HG02571 (cell line): ENCODE measurements around the gene WHRN.

Source experiments
- ATAC-seq: cut with Tn5 transposase; IDR thresholded peaks from one replicate; pipeline ENCODE4 v1.9.1; 2021; ENCODE audit warnings: mild to moderate bottlenecking, moderate library complexity; ENCODE audit not compliant: unreplicated experiment

WHRN gene

DNA sequence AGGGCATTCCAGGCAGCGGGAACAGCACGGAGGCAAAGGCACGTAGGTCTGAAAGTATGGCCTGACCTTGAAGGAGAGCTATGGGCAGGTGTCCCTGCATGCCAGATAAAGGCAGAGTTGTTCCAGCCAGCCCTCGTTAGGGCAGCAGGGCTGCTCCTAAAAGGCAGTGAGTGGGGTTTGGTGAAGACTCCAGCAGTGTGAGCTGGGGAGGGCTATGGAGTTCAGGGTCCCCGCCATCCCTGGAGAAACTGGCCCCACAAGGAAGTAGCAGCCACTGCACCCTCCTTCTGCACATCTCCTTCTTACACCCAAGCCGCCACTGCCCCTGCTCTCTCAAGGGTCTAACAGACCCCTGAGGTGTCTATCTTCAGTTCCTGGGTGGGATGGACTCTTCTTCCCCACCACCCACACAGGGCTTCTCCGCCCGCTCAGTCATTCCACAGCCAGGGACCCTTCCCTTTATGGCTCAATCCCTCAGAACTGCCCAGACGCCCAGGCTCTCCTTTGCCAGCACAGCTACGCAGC, 118.8 kb downstream of the WHRN start:
- ATAC-seq, result no peak

DNA sequence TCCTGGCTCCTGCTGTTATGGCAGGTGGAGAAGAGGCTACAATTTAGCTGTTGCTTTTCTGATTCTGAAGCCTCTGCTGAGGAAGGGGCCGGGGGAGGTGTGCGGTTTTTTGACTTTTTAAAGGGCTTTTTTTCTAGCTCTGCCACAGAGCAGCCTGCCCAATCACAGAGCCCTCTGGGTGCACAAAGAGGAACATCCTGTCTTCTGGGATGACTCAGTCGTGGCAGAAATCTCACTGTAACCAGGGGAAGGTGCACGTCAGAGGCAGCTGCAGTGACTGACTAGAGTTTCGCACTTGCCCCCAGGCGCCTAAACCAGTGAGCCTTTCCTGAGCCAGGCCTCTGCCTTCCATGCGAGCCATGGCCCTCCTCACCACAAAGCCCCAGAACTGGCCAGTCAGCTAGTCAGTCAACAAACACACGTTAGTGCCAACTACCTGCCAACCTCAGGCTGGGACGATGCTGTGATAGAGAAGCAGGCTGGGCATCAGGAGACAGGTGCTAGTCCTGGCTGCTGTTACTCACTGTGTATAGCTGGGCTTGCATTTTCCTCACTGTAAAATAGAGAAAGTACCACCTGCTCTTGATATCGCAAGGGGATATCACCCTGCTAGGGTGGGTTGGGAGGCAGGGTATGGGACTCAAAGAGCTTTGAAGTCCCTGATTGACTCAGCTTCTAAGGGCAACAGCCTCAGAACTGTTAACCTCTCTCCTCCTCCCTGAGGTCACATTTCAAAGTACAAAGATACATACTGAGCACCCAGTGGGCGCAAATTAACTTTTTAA, 119.7 kb downstream of the WHRN start:
- peak; percentile 76 for ATAC-seq

DNA sequence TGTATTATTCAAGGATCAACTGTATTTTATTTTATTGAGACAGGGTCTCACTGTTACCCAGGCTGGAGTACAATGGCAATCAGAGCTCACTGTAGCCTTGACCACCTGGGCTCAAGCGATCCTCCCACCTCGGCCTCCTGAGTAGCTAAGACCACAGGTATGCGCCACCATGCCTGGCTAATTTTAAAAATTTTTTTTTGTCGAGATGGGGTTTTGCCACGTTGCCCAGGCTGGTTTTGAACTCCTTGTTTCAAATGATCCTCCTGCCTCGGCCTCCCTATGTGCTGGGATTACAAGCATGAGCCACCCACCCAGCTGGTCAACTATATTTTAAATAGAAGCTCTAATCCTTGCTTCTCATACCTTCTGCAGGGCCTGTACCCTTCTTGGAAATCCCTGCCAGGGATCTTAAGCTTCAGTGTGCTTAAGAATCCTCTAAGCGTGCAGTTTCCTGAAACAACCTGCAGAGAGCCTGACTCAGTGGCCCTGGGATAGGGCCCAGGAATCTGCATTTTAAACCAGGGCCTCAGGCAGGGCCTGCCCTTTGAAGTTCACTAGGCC, 120.4 kb downstream of the WHRN start:
- no peak for ATAC-seq

DNA sequence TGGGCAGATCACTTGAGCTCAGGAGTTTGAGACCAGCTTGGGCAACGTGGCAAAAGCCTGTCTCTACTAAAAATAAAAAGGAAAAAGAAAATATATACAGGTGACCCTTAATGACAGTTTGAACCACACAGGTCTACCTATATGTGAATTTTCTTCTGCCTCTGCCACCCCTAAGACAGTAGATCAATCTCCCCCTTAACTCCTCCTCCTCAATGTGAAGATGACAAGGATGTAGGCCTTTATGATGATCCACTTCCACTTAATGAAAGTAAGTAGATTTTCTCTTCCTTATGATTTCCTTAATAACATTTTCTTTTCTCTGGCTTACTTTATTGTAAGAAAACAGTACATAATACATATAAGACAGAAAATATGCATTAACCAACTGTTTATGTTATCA, 120.9 kb downstream of the WHRN start:
- no peak for ATAC-seq

DNA sequence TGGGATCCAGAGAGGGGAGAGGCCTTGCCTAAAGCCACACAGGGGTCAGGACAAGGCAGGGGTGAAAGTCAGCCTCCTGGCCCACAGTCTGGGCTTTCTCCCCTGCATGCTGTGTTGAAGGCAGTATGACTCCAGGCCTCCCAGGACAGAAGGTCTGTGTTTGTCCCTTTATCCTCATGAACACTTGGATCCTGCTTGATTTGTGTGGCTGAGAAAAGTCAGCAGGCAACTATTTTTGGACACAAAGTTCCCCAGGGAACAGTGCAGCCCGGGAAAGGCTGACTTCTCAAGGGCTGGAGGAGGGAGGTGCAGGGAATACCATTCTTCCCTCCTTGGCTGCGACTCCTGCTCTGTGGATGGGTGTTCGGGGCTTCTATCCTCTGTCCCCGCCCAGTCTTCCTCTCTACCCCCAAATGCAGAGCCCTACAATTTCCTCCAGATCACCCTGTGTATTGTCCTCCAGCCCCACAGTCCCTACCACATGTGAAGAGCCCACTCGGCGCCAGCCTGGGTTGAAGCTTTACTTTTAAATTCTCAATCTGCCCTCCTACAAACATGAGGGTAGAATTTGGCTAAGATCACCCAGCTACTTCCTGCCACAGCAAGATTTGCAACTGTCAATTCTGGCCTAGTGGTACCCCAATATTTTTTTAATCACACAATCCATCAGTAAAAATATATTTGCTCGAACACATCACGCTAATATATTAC, 121.6 kb downstream of the WHRN start:
- no peak for ATAC-seq

DNA sequence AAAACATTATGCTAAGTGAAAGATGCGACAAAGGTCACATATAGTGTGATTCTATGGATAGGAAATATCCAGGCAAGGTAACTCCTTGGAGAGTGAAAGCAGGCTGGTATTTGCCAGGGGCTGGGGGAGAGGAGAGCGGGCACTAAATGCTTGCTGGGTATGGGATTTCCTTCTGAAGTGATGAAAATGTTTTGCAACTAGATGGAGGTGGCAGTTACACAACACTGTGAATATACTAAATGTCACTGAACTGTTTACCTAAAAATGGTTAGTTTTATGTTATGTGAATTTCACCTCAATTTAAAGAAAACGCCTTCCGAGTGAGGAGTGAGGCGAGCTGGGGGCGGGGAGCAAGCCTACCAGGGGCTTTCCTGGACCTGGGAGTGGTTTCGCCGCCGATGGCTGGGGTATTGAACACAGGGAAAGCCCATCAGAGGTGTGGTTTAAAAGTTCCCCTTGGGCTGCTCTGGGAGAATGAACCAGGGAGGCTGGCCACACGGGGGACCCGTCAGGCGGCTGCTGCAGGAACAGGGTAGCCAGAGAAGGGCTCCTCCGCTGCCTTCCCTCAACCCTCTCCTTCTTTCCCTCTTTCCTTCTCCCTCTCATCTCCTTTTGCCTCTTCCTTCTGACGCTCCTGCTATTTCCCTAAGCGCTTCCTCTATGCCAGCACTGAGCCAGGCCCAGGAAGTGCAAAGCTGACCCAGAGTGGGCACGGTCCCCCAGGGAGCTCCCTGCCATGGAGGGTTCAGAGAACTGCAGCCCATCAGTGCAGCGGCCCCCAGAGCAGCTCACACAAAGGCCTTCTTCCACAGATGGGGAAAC, 122.4 kb downstream of the WHRN start:
- ATAC-seq, result peak; percentile 19

DNA sequence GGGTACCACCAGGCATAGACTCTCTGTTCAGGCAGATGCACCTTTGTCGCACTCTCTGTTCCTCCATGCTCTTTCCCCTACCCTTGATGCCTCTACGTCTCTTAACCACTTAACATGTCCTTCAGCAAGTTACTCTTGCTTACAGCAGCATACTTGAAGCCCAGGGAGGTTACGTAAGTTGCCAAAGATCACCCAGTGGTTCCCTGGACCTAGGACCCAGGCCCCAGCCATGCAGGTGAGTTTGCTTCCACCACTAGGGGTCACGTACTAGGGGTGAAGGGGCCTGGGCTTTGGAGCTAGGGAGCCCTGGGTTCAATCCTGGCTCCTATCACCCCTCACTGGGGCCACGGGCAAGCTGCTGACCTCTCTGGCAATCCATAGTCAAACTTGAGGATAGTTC, 126.4 kb downstream of the WHRN start:
- no peak for ATAC-seq

DNA sequence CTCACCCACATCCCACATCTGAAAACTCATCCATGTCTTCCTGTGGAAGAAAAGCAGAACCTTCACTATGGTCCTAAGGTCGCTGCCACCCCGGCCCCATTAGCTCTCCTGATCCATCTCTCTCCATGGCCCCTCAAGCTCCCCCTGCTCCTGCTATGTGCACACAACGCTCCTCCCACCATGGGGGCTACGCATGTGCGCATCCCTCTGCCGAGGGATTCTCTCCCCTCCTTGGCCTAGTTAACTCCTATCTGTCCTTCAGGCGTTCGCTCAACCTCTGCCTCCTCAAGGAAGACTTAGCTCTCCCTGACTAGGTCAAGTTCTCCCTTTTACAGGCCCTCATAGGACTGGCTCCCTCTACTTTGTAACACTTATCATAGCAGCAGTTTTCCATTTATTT, 127.3 kb downstream of the WHRN start:
- ATAC-seq, result no peak

DNA sequence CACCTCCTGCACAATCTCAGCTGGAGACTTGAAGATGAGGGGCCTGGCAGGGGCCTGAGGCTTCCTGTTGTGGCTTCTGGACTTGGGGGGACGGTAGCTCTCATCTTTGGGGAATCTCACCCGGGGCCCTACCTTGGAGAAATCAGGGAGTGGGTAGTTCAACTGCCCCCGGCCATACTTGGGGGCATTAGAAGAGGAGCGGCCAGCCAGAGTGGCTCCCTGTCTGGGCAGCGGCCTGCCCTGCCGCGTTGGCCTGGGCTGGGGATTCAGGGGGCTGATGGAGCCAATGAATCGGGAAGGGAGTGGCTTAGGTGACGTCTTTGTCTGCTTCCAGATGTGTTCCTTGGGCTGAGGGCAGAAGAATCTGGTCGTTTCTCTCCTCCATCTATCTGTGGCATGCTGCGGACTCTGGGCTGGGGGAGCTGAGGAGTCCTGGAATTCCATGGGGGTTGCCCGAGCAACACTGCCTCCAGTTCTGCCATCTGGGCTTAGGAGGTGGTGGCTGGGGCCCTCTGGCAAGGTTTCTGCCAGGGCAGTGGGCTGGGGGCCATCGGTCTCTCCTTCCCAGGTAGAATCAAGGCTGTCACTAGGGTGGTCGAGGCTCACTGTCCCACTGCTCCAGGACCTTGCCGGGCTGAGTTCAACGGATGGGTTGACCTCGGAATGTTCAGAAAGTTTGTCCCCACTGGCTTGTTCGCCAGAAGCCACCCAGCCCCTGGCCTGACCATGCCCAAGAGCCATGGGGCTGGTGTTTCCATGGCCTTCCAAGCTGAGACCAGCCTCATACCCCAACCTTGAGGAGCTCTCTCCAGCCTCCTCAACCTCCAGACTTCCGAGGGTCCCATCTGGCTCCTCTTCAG, 128.5 kb downstream of the WHRN start:
- no peak for ATAC-seq

DNA sequence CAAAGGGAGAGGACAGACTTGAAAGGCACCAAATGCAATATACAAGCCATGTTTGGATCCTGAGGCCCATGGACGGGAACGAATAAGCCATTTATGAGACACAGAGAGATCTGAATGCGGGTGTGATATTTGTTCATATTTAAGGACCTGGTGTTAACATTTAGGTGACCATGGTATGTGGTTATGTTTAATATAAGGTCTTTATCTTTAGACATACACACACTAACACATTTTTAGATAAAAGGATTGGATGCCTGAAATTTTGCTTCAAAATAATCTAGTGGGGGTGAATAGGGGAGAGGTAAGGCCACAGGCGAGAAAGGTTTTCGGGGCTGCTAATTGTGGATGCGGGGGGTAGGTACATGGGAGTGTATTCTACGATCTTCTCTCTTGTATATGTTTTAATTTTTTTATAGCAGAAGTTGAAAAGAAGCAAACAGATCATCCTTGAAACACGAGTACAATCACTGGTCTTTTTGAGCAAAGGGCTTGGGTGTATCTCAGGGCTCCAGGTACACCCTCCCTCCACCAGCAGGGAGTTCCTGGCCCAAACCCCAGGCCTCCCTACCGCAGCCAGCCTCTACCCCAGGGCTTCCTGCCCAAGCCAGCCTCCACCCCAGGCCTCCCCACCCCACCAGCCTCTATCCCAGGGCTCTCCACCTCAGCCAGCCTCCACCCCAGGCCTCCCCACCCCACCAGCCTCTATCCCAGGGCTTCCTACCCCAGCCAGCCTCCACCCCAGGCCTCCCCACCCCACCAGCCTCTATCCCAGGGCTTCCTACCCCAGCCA, 129.7 kb downstream of the WHRN start:
- no peak for ATAC-seq

DNA sequence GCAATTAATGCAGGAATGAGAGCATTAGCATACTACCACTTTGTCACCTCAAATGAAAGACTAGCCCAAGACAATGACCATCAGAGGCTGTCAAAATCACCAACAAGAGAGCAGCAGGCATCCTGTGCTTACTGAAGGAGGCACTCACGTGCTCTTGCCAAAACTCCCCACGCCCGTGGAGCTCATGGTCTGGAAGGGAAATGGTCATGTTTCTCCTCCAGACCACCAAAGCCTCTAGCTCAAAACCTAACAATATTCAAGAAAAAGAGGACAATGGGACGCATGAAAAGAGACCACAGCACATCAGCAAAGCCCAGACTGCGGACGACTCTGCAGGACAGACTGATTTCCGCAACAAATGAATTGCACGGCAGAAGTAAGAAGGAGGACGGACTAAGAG, 130.3 kb downstream of the WHRN start:
- no peak for ATAC-seq

DNA sequence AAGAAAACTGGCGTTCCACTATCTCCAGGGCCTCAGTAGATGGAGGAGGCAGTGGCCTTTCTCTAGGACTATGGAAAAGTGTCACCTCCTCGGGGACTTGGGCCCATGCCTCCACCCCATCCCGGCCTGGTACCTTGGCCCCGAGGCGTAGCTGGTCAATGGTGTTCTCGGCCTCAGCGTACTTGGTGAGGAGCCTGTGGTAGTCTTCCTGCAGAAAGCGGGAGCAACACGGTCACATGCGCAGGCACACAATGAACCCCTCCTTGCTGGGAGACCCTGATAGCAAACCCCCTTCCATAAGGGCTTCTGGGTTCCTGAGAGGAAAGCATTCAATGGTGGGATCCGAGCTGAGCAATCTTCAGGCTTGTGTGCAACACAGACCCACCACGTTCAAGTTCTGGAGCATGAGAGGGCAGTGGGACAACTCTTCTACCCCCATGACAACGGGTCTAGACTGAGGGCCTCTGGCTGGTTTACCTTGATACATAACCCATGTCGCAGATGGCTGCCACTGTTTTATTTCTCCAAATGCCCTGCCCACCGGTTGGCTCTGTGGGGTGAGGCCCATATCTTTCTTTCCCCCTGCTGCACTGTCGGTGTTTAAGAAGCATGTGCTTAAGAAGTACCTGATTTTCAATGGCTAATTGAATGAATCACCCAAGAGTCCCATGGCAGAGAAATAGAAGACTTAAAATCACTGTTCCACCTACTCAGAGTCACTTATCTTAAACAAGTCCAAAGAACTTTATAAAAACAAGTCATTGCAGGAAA, 131.1 kb downstream of the WHRN start:
- ATAC-seq, result no peak

DNA sequence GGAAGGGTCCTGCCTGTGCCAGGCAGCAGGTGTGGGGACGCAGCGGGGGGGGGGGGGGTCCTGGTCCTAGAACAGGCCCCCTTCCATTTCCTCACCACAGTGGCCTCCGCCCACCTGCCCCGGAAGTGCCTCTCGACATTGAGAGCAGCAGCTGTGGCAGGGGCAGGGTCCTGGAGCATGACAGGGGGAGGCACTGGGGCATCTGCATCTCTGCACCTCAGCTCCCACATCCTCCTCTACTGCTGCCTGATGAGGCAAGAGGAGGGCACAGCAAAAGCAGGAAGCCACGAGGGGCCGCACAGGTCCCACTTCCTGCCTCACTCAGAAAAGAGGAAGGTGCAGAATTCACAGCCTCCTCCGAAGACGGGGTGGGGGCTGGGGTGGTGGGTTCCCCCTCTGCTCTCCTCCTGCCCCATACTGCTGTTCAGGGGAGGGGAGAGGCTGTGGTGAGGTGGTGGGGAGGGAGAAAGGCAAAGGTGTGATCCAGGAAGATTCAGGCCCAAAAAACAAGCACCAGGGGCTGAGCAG, 132.3 kb downstream of the WHRN start:
- peak; percentile 88 for ATAC-seq

DNA sequence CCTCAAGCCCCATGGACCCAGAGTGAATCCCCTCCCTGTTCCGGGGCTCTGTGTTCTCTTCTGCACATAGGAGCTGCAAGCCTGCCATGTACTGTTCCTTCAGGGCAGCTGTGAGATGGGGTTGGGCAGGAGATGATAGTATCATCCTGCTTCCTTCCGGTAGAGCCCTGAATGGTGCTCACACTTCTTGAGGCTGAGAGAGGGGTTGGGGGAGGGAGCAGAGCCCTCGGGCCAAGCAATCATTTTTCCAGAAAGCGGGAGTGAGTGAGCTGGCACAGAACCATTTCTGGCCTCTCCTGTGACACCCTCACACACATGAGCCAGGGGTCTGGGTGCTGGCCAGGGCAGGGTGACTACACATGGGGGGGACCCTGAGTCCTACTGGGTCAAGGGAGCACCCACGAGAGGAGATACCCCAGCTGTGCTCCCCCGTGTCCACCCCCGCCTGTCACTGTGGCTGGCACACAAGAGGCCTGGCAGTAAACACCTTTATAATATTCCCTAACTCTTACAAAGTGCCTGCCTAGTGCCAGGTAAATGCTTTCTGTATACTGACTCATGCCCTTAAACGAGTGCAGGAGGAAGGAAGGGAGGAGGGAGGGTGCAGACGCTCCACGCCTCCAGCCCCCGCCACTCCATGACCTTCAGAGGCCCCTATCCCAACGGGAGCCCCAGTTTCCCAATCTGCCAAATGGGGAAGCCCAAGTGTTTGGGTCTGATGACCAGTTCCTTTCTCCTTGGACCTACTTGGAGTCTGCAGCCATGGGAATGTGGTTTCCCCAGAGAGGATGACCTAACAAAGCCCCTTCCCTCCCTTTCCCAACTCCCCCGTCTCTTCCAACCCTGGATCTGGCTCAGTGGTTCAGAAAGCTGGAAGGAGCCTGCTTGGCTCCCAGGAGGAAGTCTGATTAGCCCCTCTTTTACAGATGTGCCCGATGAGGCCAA, 133.0 kb downstream of the WHRN start:
- ATAC-seq, result no peak

DNA sequence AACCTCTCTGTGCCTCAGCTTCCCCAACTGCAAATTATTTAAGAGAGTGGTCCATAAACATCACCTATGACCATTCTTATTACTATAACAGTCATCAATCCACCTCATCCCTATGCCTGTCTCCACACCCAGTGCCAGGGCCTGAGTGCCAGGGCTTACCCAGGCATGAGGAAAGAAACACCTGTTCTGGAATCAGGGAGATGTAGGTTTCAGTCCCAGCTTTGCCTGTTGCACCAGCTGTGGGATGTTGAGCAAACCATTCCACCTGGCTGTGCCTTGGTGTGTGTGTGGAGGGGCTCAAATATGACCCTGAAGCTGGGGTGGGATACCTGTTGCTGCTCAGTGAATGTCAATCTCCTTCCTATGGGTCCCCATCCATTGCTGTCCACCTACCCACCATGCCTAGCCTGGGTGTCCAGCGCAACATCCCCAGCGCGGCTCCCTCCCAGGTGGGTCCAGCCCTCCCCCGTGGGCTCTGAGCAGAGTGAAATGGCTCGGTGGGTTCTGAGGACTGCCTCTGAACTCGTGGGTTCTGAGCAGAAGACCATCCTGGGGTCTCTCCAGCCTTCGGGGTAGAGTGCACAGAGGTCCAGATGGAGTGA, 133.8 kb downstream of the WHRN start:
- no peak for ATAC-seq

DNA sequence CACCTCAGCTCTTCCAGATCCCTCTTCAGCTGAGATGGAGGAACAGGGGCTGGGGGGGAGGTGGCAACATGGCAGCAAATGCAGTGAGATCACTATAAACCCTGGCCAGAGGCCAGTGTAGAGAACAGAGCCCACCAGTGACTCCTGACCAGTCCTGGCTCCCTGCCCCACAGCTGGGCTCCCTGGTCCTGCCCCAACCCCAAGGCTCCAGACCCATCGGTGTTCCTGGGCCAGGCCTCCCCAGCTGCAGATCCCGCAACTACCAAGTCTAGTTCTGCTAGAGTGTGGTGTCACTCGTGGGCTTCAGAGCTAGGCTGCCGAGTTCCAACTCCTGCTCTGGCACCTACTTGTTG, 134.3 kb downstream of the WHRN start:
- ATAC-seq, result no peak
